K562 (cell line): ENCODE results near the gene SDK1.

Source experiments
- ATF3 ChIP-seq, 2 experiments: fragments of 450-650 bp in 1 of 2; sonication (generic) in 1 of 2; formaldehyde crosslinking in 1 of 2; IDR thresholded peaks in 1 of 2; conservative IDR thresholded peaks in 1 of 2; 2 replicates each; pipeline versions ENCODE4 v1.6.1 to v1.8.1; 2016 to 2023; ENCODE audit warnings: mild to moderate bottlenecking in 2 of 2, moderate library complexity in 2 of 2, inconsistent platforms in 1 of 2, missing genetic modification reagents in 1 of 2
- CTCF ChIP-seq, 3 experiments: IDR thresholded peaks in 2 of 3; conservative IDR thresholded peaks in 1 of 3; 2 replicates each; pipeline ENCODE4 v1.5.1; 2011 to 2012; ENCODE audit warnings: low read length in 3 of 3, mild to moderate bottlenecking in 3 of 3, control low read depth in 2 of 3, improper control_type of control experiment in 1 of 3, inconsistent platforms in 1 of 3, low read depth in 1 of 3, mixed read lengths in 1 of 3, moderate library complexity in 1 of 3; ENCODE audit not compliant: insufficient read depth in 2 of 3
- EHMT2 ChIP-seq: fragments of 450-650 bp; IDR thresholded peaks from 2 replicates; pipeline ENCODE4 v1.6.1; 2018; ENCODE audit warnings: antibody characterized with exemption
- POLR2A ChIP-seq: fragments of 450-650 bp; conservative IDR thresholded peaks from 2 replicates; pipeline ENCODE4 v1.6.1; 2016
- SRSF1 ChIP-seq: fragments of 200-400 bp; formaldehyde crosslinking; IDR thresholded peaks from 2 replicates; pipeline ENCODE4 v1.6.1; 2017; ENCODE audit warnings: mild to moderate bottlenecking, low read depth, low read length, moderate library complexity
- TCF7L2 ChIP-seq: fragments of 150-350 bp; IDR thresholded peaks from 2 replicates; pipeline ENCODE4 v1.6.1; 2016; ENCODE audit warnings: low read depth, mild to moderate bottlenecking, low read length, moderate library complexity
- VEZF1 ChIP-seq: fragments of 200-800 bp; sonication (Bioruptor generic); IDR thresholded peaks from 2 replicates; pipeline ENCODE4 v1.6.1; 2017; ENCODE audit warnings: missing genetic modification characterization, missing compliant biosample characterization

GRCh38 chr7:3544202-3544601 lies 243.2 kb downstream of the SDK1 start:
- no peak for TF ChIP-seq TCF7L2
- no peak for TF ChIP-seq VEZF1 (CRISPR knock-in tag)
- peak; percentile 16 to 26 (median 22); a peak in 3 of 6 replicates for TF ChIP-seq CTCF (IDR thresholded peaks at IDR 0.05 in 2 of 3, conservative IDR thresholded peaks at IDR 0.05 in 1 of 3; ENCODE audit: insufficient read depth in 2 of 3, low read depth in 1 of 3, low read length in 3 of 3)
- TF ChIP-seq ATF3 (IDR thresholded peaks at IDR 0.05): no peak
- no peak for TF ChIP-seq ATF3 (CRISPR knock-in tag; conservative IDR thresholded peaks at IDR 0.05)
- TF ChIP-seq SRSF1: no peak
- no peak for TF ChIP-seq POLR2A
- TF ChIP-seq EHMT2: no peak
